ENCODE data around the gene KCNE4. TPM values are rescaled to one million over a fixed set of nuclear protein-coding genes. Genes with fewer than 3 reads are reported as not detected.
A peak's percentile ranks its signal among the peaks of the same experiment; 100 is the strongest.

Gene KCNE4
- total RNA-seq, 4 donors from 2014 or later: 2.0 to 6.1 (median 3.3) TPM

GRCh38 chr2:223050188-223050587 is 1.8 kb upstream of the KCNE4 start:
- intact Hi-C loops (cut with DNase I; ENCODE audit: low total_unique reads): loop anchor here (5.0 to 10.0 kb wide), 2 partner anchors 58 to 415 kb away; no protein-coding TSS in a partner anchor
- ATAC-seq: no peak

GRCh38 chr2:223050900-223051504 is 988 bp upstream of the KCNE4 start:
- ATAC-seq (no peak), DNase-seq (no peak)
- intact Hi-C loops (cut with DNase I; ENCODE audit: low total_unique reads) (loop anchor here (5.0 to 10.0 kb wide), 2 partner anchors 59 to 414 kb away; no protein-coding TSS in a partner anchor), in situ Hi-C loops (cut with MboI; ENCODE audit: low sequenced_read_pairs in 4 of 4) (no loop called here)
- H3K36me3 ChIP-seq: no peaks in the 10 kb centered on the region
- no peaks in the 10 kb centered on the region for H3K9me3 ChIP-seq
- H3K27me3 ChIP-seq: peaks cover 12 to 27% (median 26%) of the 10 kb centered on the region in 3 donors
- H3K4me1 ChIP-seq: peaks cover under 1 to 5% of the 10 kb centered on the region in 2 donors
- no peak for TF ChIP-seq CTCF (IDR thresholded peaks at IDR 0.05 in 4 of 5, conservative IDR thresholded peaks at IDR 0.05 in 1 of 5)
- TF ChIP-seq POLR2A (IDR thresholded peaks at IDR 0.05): peak in 1 of 2 donors; percentile 2
- peak overlapping the region; percentile 39 to 63 (median 50) for H3K4me3 ChIP-seq
- peak overlapping the region; percentile 76 to 81 (median 77) for H3K27ac ChIP-seq

More at GRCh38 chr2:223050188-223050587, 1.8 kb upstream of the KCNE4 start:
- no peak overlapping the region for H3K4me3 ChIP-seq
- no peak for TF ChIP-seq POLR2A (IDR thresholded peaks at IDR 0.05)
- no peak for TF ChIP-seq CTCF (IDR thresholded peaks at IDR 0.05 in 4 of 5, conservative IDR thresholded peaks at IDR 0.05 in 1 of 5)
- in situ Hi-C loops (cut with MboI; ENCODE audit: low sequenced_read_pairs in 4 of 4): no loop called here
- H3K36me3 ChIP-seq: no peaks in the 10 kb centered on the region
- peak overlapping the region in 3 of 4 donors; percentile 77 to 81 (median 77) for H3K27ac ChIP-seq
- peaks cover 0 to 5% of the 10 kb centered on the region in 2 donors for H3K4me1 ChIP-seq
- H3K9me3 ChIP-seq: no peaks in the 10 kb centered on the region
- peaks cover 12 to 26% (median 25%) of the 10 kb centered on the region in 3 donors for H3K27me3 ChIP-seq
- no peak for DNase-seq

GRCh38 chr2:223052548-223053483 is 826 bp downstream of the KCNE4 start:
- H3K27me3 ChIP-seq: peaks cover 12 to 27% (median 26%) of the 10 kb centered on the region in 3 donors
- in situ Hi-C loops (cut with MboI; ENCODE audit: low sequenced_read_pairs in 4 of 4): no loop called here
- DNase-seq (no peak), ATAC-seq (no peak)
- peaks cover 5 to 6% of the 10 kb centered on the region in 2 donors for H3K4me1 ChIP-seq
- intact Hi-C loops (cut with DNase I; ENCODE audit: low total_unique reads): loop anchor here (5.0 to 10.0 kb wide), 2 partner anchors 61 to 412 kb away; no protein-coding TSS in a partner anchor
- no peaks in the 10 kb centered on the region for H3K36me3 ChIP-seq
- no peaks in the 10 kb centered on the region for H3K9me3 ChIP-seq
- H3K27ac ChIP-seq: peak overlapping the region; percentile 76 to 81 (median 77)
- TF ChIP-seq CTCF (IDR thresholded peaks at IDR 0.05 in 4 of 5, conservative IDR thresholded peaks at IDR 0.05 in 1 of 5): no peak
- no peak for TF ChIP-seq POLR2A (IDR thresholded peaks at IDR 0.05)
- H3K4me3 ChIP-seq: peak overlapping the region; percentile 39 to 63 (median 50)

- H3K27me3 ChIP-seq: peaks cover 12 to 27% (median 26%) of the 10 kb centered on the region in 3 donors
- H3K27ac ChIP-seq: peak overlapping the region; percentile 76 to 81 (median 77)
- TF ChIP-seq CTCF (IDR thresholded peaks at IDR 0.05 in 4 of 5, conservative IDR thresholded peaks at IDR 0.05 in 1 of 5) (no peak), POLR2A (IDR thresholded peaks at IDR 0.05) (no peak)
- H3K4me3 ChIP-seq: peak overlapping the region; percentile 39 to 63 (median 50)
- no peaks in the 10 kb centered on the region for H3K9me3 ChIP-seq
- in situ Hi-C loops (cut with MboI; ENCODE audit: low sequenced_read_pairs in 4 of 4): no loop called here
- ATAC-seq (no peak), DNase-seq (no peak)
- peaks cover 5 to 6% of the 10 kb centered on the region in 2 donors for H3K4me1 ChIP-seq
- intact Hi-C loops (cut with DNase I; ENCODE audit: low total_unique reads): loop anchor here (5.0 to 10.0 kb wide), 2 partner anchors 61 to 411 kb away; no protein-coding TSS in a partner anchor
- no peaks in the 10 kb centered on the region for H3K36me3 ChIP-seq
Observed at GRCh38 chr2:223053484-223054192, 1.6 kb downstream of the KCNE4 start.
